IPS DF 4.7 (cell line): ENCODE measurements around the gene NFATC1.

Source experiments
- DNase-seq: peaks from one replicate; pipeline ENCODE4 v3.0.0-alpha.2; 2013; ENCODE audit warnings: low spot score; ENCODE audit errors: extremely low read depth

Gene NFATC1

GRCh38 chr18:79506191-79507075 is 110.7 kb downstream of the NFATC1 start:
- DNase-seq, result no peak

- no peak for DNase-seq
Observed at GRCh38 chr18:79507076-79507545, 111.4 kb downstream of the NFATC1 start.

- no peak for DNase-seq
Observed at GRCh38 chr18:79507546-79508480, 112.1 kb downstream of the NFATC1 start.

GRCh38 chr18:79508565-79509535 is 113.1 kb downstream of the NFATC1 start:
- DNase-seq, result no peak

- no peak for DNase-seq
Observed at GRCh38 chr18:79509536-79509930, 113.8 kb downstream of the NFATC1 start.

GRCh38 chr18:79510046-79510685 is 114.4 kb downstream of the NFATC1 start:
- no peak for DNase-seq

GRCh38 chr18:79510731-79511241 is 115.1 kb downstream of the NFATC1 start:
- DNase-seq, result no peak

- no peak for DNase-seq
Observed at GRCh38 chr18:79511271-79511670, 115.5 kb downstream of the NFATC1 start.

GRCh38 chr18:79511671-79512301 is 116.1 kb downstream of the NFATC1 start:
- no peak for DNase-seq

GRCh38 chr18:79512461-79513380 is 117.0 kb downstream of the NFATC1 start:
- no peak for DNase-seq

- no peak for DNase-seq
Observed at GRCh38 chr18:79513381-79514081, 117.8 kb downstream of the NFATC1 start.

GRCh38 chr18:79515331-79515730 is 119.6 kb downstream of the NFATC1 start:
- DNase-seq, result no peak

- DNase-seq, result no peak
Observed at GRCh38 chr18:79515944-79516351, 120.2 kb downstream of the NFATC1 start.

GRCh38 chr18:79516441-79516931 is 120.8 kb downstream of the NFATC1 start:
- DNase-seq, result no peak

GRCh38 chr18:79517341-79517740 is 121.6 kb downstream of the NFATC1 start:
- no peak for DNase-seq

- DNase-seq, result no peak
Observed at GRCh38 chr18:79518028-79518682, 122.4 kb downstream of the NFATC1 start.

GRCh38 chr18:79518683-79519128 is 123.0 kb downstream of the NFATC1 start:
- DNase-seq, result no peak
